IgD-negative memory B cell (primary cell): ENCODE results near the gene TNRC18. TPM values are rescaled to one million over a fixed set of nuclear protein-coding genes. Genes with fewer than 3 reads are reported as not detected.
"Not testable (repeated sequence)": the region's sequence is repeated elsewhere in the genome, so short reads cannot be mapped to it uniquely, and the experiment has no call there.

Experiments
- H3K27ac Mint-ChIP-seq, 3 donors: one replicate each; pipeline ENCODE4 v1.8.0; 2020 to 2022; ENCODE audit warnings: mild to moderate bottlenecking in 3 of 3, mixed read lengths in 3 of 3, moderate library complexity in 1 of 3
- H3K27me3 Mint-ChIP-seq: one replicate; pipeline ENCODE4 v1.8.0; 2021; ENCODE audit warnings: mixed read lengths
- H3K36me3 Mint-ChIP-seq: one replicate; pipeline ENCODE4 v1.8.0; 2020; ENCODE audit warnings: mild to moderate bottlenecking, mixed read lengths
- H3K4me1 Mint-ChIP-seq, 3 donors: one replicate each; pipeline ENCODE4 v1.8.0; 2020 to 2022; ENCODE audit warnings: mixed read lengths in 3 of 3, mild to moderate bottlenecking in 1 of 3
- H3K4me3 Mint-ChIP-seq, 4 donors: one replicate each; pipeline ENCODE4 v1.8.0; 2020 to 2022; ENCODE audit warnings: mild to moderate bottlenecking in 4 of 4, mixed read lengths in 4 of 4, moderate library complexity in 3 of 4
- H3K9me3 Mint-ChIP-seq, 3 donors: one replicate each; pipeline ENCODE4 v1.8.0; 2020 to 2021; ENCODE audit warnings: mixed read lengths in 3 of 3, mild to moderate bottlenecking in 1 of 3
- polyA plus RNA-seq: library from polyadenylated mRNA; unstranded; fragments of 300-500 nt; fragmentation: Illumina TruSeq; gene quantifications from one replicate; pipeline ENCODE4 v1.2.3, GENCODE V29; 2021

TNRC18 gene
- polyA plus RNA-seq, 1 donor from 2014 or later: 1.3 TPM

DNA sequence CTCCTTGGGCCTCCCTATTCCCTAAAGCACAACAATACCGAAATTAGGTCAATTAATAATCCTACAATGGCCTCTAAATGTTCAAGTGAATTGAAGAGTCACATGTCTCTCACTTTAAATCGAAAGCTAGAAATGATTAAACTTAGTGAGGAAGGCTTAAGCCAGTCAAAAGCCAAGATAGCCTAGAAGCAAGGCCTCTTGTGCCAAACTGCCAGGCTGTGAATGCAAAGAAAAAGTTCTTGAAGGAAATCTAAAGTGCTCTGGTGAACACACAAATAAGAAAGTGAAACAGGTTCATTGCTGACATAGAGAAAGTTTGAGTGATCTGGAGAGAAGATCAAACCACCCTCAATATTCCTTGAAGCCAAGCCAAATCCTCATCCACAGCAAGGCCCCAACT lies 83.7 kb downstream of the TNRC18 start:
- H3K27ac Mint-ChIP-seq: peak overlapping the region in 1 of 3 donors; percentile 14

DNA sequence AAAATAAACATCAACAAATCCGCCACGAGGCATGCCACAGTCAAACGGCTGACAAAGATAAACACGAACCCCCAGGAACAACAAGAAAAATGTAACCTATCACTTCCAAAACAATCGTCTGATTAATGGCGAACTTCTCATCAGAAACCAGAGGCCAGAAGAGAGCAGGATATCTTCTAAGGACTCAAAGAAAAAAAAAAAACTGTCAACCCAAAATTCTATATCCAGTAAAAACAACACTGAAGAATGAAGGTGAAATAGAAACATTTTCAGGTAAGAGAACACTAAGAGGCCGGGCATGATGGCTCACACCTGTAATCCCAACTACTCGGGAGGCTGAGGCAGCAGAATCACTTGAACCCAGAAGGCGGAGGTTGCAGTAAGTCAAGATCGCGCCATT lies 86.6 kb downstream of the TNRC18 start:
- peaks cover 28% of the 10 kb centered on the region for H3K36me3 Mint-ChIP-seq
- no peak overlapping the region for H3K4me3 Mint-ChIP-seq
- H3K27me3 Mint-ChIP-seq: no peaks in the 10 kb centered on the region
- H3K4me1 Mint-ChIP-seq: peaks cover 2 to 7% (median 2%) of the 10 kb centered on the region in 3 donors
- H3K27ac Mint-ChIP-seq: no peak overlapping the region
- H3K9me3 Mint-ChIP-seq: peaks cover 7 to 14% (median 10%) of the 10 kb centered on the region in 3 donors

More for the DNA sequence above, 83.7 kb downstream of the TNRC18 start:
- H3K27me3 Mint-ChIP-seq: no peaks in the 10 kb centered on the region
- H3K9me3 Mint-ChIP-seq: peaks cover 10 to 23% (median 21%) of the 10 kb centered on the region in 3 donors
- H3K4me3 Mint-ChIP-seq: peak overlapping the region in 1 of 4 donors; percentile 54
- peaks cover 0 to 8% (median 0%) of the 10 kb centered on the region in 3 donors for H3K4me1 Mint-ChIP-seq
- H3K36me3 Mint-ChIP-seq: peaks cover 38% of the 10 kb centered on the region

DNA sequence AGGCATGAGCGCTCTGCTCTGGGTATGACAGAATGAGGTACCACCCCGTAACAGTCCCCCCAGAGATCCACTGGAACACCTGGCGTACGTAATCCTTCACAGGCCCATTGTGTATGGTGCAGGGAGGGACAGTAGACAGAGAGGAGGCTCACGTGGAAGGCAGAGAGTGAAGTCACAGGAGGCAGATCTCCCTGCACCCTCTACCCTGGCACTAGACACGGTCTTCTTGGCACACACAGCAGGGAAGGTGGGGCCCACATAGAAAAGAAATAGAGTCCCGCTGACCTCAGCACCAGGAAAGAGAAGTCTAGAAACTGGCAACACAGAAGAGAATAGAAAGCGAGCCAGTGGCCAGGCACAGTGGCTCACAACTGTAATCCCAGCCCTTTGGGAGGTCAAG lies 89.0 kb downstream of the TNRC18 start:
- Mint-ChIP-seq H3K36me3 (peaks cover 21% of the 10 kb centered on the region), H3K27ac (no peak overlapping the region), H3K4me3 (no peak overlapping the region), H3K9me3 (peaks cover 7 to 14% (median 10%) of the 10 kb centered on the region in 3 donors), H3K4me1 (peaks cover 10 to 13% (median 12%) of the 10 kb centered on the region in 3 donors), H3K27me3 (no peaks in the 10 kb centered on the region)

DNA sequence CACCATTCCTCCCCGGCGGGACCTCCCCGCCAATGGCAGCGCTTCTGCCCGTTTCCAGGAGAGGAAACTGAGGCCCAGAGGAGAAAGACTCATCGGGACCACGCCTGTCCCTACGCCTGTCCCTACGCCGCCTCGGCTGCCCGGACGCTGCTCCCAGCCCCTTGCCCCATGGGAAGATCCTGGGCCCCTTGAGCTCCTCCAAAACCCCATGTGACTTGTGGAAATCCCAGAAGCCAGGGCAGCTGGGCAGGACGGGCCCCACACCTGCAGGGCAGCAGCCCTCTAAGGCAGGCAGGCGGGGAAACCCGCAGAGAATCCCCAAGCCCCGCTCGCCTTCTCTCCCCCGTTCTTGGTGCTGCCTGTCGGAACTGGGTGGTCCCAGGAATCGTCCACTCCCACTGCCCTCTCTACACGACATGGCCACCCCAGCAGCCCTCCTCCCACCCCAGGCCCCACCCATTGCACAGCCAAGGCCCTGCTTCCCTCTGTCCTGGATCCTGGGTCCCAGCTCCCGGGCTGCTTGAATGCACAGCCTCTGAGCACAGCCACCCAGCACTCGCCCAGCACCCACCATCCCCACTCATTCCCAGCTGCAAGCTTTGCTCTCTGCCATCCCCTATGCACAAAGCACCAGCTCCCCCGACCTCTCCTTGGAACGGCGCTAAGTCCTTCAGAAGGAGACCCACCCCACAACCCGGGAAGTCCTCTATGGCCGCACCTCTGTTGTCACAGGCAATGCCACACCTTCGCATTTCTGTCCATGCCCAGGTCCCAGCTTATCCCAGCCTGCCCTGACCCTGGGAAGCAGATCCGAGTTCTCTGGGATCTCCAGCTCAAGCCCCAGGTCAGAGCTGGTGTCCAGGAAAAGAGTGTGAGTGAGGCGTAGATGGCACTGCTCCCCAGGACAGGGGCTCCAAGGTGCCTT lies 90.3 kb downstream of the TNRC18 start:
- H3K4me3 Mint-ChIP-seq: no peak overlapping the region
- H3K27me3 Mint-ChIP-seq: no peaks in the 10 kb centered on the region
- peaks cover 20% of the 10 kb centered on the region for H3K36me3 Mint-ChIP-seq
- H3K4me1 Mint-ChIP-seq: peaks cover 10 to 13% (median 12%) of the 10 kb centered on the region in 3 donors
- H3K9me3 Mint-ChIP-seq: peaks cover 7 to 14% (median 10%) of the 10 kb centered on the region in 3 donors
- H3K27ac Mint-ChIP-seq: no peak overlapping the region

DNA sequence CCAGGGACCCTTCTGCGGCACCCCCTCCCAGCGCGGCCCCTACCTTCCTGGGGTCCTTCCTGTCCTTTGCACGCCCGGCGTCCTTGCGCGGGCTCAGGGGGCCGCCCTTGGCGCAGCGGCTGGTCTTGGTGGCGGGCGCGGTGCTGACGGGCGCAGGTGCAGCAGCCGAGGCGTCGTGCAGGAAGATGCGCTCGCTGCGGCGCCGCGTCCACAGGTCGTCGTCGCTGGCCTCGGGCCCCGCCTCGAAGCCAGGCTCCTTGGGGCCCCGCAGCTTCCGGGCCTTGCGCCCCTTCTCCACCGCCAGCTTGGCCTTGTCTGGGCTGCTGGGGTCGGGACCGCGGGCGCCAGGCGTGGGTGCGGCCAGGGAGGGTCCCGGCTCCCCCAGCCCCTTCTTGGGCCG lies 91.1 kb downstream of the TNRC18 start:
- Mint-ChIP-seq H3K27me3 (no peaks in the 10 kb centered on the region), H3K27ac (no peak overlapping the region), H3K4me1 (peaks cover 13 to 16% (median 15%) of the 10 kb centered on the region in 3 donors), H3K36me3 (peaks cover 20% of the 10 kb centered on the region), H3K9me3 (peaks cover 7 to 14% (median 10%) of the 10 kb centered on the region in 3 donors), H3K4me3 (no peak overlapping the region)

DNA sequence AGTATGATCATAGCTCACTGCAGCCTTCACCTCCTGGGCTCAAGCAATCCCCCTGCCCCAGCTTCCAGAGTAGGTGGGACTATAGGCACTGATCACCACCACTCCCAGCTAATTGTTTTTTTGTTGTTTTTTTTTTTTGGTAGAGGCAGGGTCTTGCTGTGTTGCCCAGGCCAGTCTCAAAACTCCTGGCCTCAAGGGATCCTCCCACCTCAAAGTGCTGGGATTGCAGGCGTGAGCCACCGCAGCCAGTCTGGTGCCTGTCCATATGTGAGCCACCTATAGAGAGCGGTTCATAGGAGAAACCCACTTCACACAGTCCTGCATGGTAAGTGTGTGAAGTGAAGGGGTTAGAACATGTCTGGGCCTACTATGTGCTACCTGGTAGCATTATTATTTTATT lies 93.3 kb downstream of the TNRC18 start:
- H3K4me1 Mint-ChIP-seq: peaks cover 13 to 21% (median 15%) of the 10 kb centered on the region in 3 donors
- no peaks in the 10 kb centered on the region for H3K27me3 Mint-ChIP-seq
- H3K36me3 Mint-ChIP-seq: peaks cover 14% of the 10 kb centered on the region
- H3K27ac Mint-ChIP-seq: peak overlapping the region in 1 of 3 donors; percentile 27
- H3K4me3 Mint-ChIP-seq: no peak overlapping the region
- H3K9me3 Mint-ChIP-seq: no peaks in the 10 kb centered on the region

DNA sequence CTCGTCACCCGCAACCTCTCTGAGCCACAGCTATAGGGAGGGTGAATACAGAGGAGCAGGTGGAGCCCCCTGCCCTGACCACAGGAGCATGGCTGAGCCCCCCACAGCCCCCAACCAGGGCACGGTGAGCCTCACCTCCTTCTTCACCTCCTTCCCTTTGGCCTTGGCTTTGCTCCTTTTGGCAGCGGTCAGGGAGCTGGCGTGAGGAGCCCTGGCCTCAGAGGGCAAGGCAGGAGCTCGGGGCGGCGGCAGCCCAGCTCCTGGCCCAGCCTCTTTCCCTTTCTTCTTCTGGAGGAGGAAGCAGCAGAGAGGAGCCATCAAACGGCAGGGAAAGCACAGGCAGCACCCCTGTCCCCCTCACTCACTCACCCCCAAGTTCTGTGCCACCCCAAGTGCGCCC lies 98.7 kb downstream of the TNRC18 start:
- peaks cover 0 to 1% (median 0%) of the 10 kb centered on the region in 3 donors for H3K9me3 Mint-ChIP-seq
- no peak overlapping the region for H3K4me3 Mint-ChIP-seq
- H3K36me3 Mint-ChIP-seq: peaks cover 13% of the 10 kb centered on the region
- peaks cover 2 to 8% (median 5%) of the 10 kb centered on the region in 3 donors for H3K4me1 Mint-ChIP-seq
- H3K27me3 Mint-ChIP-seq: no peaks in the 10 kb centered on the region
- H3K27ac Mint-ChIP-seq: no peak overlapping the region

DNA sequence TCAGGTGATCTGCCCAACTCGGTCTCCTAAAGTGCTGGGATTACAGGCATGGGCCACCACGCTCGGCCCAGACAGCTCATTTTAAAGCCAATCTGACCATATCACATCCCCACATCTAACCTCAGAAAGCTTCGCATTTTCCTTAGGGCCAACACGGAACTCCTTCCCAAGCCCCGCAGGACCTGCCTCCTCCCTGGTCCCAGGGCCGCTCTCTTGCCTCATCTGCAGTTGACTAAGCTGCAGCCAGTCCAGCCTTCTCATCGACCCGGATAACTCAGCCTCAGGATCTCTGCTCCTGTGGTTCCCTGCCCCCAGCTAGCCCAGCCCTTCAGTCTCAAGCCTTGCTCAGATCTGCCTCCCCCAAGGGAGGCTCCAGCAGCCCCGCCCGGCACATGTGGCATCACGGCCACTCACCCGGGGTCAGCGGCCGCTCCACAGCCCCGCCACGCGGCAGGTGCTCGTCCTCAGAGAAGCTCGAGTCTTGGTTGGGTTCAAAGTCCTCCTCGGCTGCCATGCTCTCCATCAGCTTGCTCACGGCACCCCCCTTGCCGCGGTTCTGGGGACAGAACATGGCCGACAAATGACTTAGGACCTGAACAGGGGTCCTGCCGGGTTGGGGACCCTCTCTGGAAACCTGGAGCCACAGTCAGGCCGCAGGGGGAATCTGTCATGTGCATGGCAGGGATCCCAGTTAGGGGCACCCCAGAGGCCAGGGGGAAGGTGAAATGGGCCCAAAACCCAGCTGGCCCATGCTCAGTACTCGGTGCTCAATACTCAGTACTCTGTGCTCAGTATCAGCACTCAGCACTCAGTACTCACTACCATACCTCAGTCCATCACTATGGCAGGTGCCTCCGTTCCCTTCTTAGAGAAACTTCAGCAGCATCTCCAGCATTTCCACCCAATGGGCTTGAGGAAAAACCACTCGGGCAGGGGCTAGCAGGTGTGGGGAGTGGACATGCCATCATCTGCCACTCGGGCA lies 99.5 kb downstream of the TNRC18 start:
- H3K4me3 Mint-ChIP-seq, H3K9me3 Mint-ChIP-seq, H3K27me3 Mint-ChIP-seq, H3K4me1 Mint-ChIP-seq: not testable (repeated sequence)
- Mint-ChIP-seq H3K36me3 (peaks cover 20% of the 10 kb centered on the region), H3K27ac (peak overlapping the region in 1 of 3 donors; percentile 86)

DNA sequence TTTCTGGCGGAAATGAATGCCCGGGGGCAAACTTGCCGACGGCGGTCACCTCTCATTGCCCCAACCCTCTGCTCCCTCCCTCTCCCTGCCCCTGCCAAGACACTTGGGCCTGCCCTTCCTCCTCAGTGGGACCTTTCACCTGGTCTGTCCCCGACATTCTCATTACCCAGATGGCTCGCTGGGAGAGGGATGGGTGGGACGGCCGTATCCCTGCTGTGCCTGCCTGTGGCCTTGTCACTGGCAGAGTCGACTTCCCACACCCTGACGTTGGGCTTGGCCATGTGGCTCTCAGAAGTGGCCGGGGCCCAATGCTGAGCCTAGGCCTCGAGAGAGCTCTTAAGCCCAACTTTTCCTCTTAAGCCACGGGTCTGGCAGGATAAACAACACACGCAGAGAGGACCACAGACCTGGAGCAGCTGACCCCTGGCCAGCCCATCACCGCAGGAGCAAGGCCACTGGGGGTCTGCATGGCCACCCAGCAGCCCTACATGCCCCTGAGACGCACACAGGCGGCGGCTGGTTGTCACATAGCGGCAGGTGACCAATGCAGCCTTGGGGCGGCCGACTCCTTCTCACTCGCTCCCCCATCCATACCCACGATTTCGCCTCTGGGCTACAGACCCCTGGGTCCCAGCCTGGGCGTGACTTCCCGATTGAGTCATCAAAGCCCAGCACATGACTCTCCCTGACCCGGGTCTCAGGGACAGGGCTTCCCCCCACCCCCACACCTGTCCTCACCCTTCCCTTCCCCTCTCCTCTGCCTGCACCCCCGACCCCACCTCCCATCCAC lies 100.8 kb downstream of the TNRC18 start:
- Mint-ChIP-seq H3K4me3 (no peak overlapping the region), H3K4me1 (peaks cover 2 to 8% (median 6%) of the 10 kb centered on the region in 3 donors), H3K27me3 (no peaks in the 10 kb centered on the region), H3K9me3 (peaks cover 2 to 10% (median 2%) of the 10 kb centered on the region in 3 donors), H3K36me3 (peaks cover 20% of the 10 kb centered on the region), H3K27ac (no peak overlapping the region)

DNA sequence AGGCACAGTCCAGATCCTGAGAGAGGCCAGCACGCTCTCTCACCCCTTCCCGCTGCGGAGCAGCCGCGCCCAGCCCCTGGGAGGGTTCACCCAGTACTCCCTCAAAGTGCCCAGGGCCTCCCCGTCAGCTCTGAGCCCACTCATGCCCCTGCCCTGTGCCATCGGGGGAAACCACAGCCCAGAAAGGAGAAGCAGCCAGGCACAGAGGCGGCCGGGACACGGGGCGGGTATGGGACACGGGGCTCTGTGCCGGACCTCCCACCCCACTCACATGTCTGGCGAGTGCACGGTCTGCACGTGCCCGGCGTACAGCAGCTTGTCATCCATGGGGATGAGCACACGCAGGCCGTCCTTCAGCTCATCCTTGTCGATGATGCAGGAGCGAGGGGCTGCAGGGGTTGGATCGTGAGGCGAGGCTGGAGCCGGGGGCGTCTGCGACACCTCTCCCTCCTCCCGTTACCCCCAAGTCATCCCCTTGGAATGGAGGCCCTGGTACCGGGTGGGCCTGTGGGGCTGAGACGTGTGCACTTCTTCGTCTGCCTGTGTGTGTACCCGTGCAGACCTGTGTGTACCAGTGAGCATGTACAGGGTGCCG lies 102.7 kb downstream of the TNRC18 start:
- Mint-ChIP-seq H3K27ac (no peak overlapping the region), H3K4me3 (no peak overlapping the region), H3K36me3 (peaks cover 17% of the 10 kb centered on the region), H3K27me3 (no peaks in the 10 kb centered on the region), H3K4me1 (peaks cover 0 to 2% (median 0%) of the 10 kb centered on the region in 3 donors), H3K9me3 (peaks cover 2 to 10% (median 2%) of the 10 kb centered on the region in 3 donors)

DNA sequence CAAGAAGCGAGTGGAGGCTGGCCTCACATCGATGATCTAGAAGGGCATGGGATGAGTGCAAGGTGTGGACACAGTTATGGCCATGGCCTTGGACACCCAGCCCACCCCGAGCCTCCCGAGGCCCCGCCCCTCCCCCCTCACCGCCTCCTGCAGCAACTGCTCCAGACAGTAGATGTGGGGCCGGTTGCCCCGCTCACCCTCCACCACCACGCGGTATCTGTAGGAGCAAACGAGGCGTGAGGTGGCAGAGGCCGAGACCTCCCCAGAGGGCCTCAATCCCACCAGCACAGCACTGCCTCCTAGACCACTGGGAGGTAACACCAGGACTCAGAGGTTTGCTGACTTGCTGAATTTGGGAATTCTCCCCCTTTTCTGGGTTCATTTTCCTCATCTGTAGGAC lies 103.2 kb downstream of the TNRC18 start:
- Mint-ChIP-seq H3K4me1 (peaks cover 0 to 2% (median 0%) of the 10 kb centered on the region in 3 donors), H3K4me3 (no peak overlapping the region), H3K9me3 (peaks cover 2 to 10% (median 2%) of the 10 kb centered on the region in 3 donors), H3K36me3 (peaks cover 17% of the 10 kb centered on the region), H3K27me3 (no peaks in the 10 kb centered on the region), H3K27ac (no peak overlapping the region)

DNA sequence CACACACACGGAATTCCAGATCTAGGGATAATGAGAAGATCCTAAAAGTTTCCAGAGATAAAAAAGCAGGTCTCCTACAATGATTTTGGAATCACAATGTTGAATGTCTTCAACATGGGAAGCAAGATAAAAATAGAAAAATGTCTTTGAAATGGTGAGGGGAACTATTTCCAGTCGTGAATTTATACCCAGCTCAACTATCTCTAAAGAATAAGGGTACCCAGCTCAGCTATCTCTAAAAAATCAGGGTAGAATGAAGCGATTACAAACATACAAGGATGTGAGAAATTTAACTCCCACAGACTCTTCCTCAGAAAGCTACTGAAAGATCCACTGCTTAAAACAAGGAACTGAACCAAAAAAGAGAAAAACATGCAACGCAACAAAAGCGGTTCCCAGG lies 105.0 kb downstream of the TNRC18 start:
- H3K27me3 Mint-ChIP-seq, H3K4me1 Mint-ChIP-seq, H3K27ac Mint-ChIP-seq, H3K9me3 Mint-ChIP-seq, H3K4me3 Mint-ChIP-seq: not testable (repeated sequence)
- H3K36me3 Mint-ChIP-seq: peaks cover 19% of the 10 kb centered on the region

DNA sequence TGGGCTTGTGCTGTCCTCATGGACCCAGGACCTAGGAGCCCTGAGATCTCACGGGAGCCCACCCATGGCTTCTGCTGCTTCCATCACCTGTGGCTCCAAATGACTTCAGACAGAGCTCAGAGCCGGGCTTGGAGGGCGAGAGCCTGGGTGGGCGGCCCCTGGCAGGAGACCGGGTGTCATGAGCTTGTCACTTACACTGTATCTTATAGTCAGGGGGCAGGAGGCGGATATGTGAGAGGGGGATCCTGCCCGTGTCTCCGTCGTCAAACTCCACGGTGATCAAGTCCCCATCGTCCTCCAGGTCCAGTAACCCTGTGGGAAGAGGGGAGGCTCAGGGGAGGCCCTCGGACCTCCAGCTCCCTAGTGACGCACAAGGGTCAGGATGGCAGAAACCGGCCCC lies 107.9 kb downstream of the TNRC18 start:
- peak overlapping the region in 1 of 3 donors; percentile 31 for H3K27ac Mint-ChIP-seq
- peaks cover 14% of the 10 kb centered on the region for H3K36me3 Mint-ChIP-seq
- no peaks in the 10 kb centered on the region for H3K27me3 Mint-ChIP-seq
- no peak overlapping the region for H3K4me3 Mint-ChIP-seq
- H3K4me1 Mint-ChIP-seq: peaks cover 0 to 2% (median 0%) of the 10 kb centered on the region in 3 donors
- H3K9me3 Mint-ChIP-seq: peaks cover 2 to 10% (median 2%) of the 10 kb centered on the region in 3 donors

DNA sequence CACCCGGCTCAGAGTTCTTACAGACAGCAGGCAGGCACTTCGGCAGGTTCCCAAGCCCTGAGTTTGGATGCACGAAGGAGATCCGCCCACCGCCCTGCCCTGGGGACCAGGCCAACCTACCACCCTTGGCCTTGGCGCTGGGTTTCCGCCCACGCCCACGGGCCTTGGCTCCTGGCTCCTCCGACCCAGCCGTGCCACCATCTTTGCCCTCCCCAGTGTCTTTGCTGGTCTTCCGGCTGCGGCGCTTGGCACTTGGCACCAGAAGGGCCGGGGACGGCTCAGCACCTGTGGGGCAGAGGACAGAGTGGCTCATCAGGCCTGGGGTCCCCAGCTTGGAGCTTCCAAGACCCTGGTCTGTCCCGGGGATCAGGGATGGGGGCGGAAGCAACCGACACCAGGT lies 108.8 kb downstream of the TNRC18 start:
- no peak overlapping the region for H3K27ac Mint-ChIP-seq
- H3K4me1 Mint-ChIP-seq: peaks cover 0 to 2% (median 0%) of the 10 kb centered on the region in 3 donors
- H3K9me3 Mint-ChIP-seq: peaks cover 2 to 7% (median 2%) of the 10 kb centered on the region in 3 donors
- H3K27me3 Mint-ChIP-seq: no peaks in the 10 kb centered on the region
- H3K36me3 Mint-ChIP-seq: peaks cover 14% of the 10 kb centered on the region
- no peak overlapping the region for H3K4me3 Mint-ChIP-seq
